HG03045 (cell line): Measurements from ENCODE around the gene SLC35F6.
"Not testable (repeated sequence)": the region's sequence is repeated elsewhere in the genome, so short reads cannot be mapped to it uniquely, and the experiment has no call there.

ENCODE experiments used
- ATAC-seq: cut with Tn5 transposase; IDR thresholded peaks from one replicate; pipeline ENCODE4 v1.9.1; 2021; ENCODE audit warnings: mild to moderate bottlenecking, moderate library complexity; ENCODE audit not compliant: unreplicated experiment

The SLC35F6 gene

GRCh38 chr2:26754972-26755670 lies 9.0 kb upstream of the SLC35F6 start:
- no peak for ATAC-seq

GRCh38 chr2:26756337-26756736 lies 7.7 kb upstream of the SLC35F6 start:
- no peak for ATAC-seq

- no peak for ATAC-seq
These were observed 6.0 kb upstream of the SLC35F6 start for GRCh38 chr2:26757873-26758789.

GRCh38 chr2:26758790-26759321 lies 5.2 kb upstream of the SLC35F6 start:
- ATAC-seq: no peak

- no peak for ATAC-seq
These were observed 4.2 kb upstream of the SLC35F6 start for GRCh38 chr2:26759845-26760244.

GRCh38 chr2:26760991-26761390 lies 3.1 kb upstream of the SLC35F6 start:
- ATAC-seq: not testable (repeated sequence)

GRCh38 chr2:26763019-26763418 lies 1.1 kb upstream of the SLC35F6 start:
- no peak for ATAC-seq

- ATAC-seq: no peak
These were observed 822 bp downstream of the SLC35F6 start for GRCh38 chr2:26764906-26765305.

GRCh38 chr2:26765475-26766200 lies 1.6 kb downstream of the SLC35F6 start:
- no peak for ATAC-seq

- no peak for ATAC-seq
These were observed 3.0 kb downstream of the SLC35F6 start for GRCh38 chr2:26767129-26767528.

- no peak for ATAC-seq
These were observed 3.9 kb downstream of the SLC35F6 start for GRCh38 chr2:26767894-26768487.

GRCh38 chr2:26768759-26769088 lies 4.6 kb downstream of the SLC35F6 start:
- ATAC-seq: no peak

- no peak for ATAC-seq
These were observed 5.1 kb downstream of the SLC35F6 start for GRCh38 chr2:26769089-26769761.

GRCh38 chr2:26770986-26771586 lies 7.0 kb downstream of the SLC35F6 start:
- no peak for ATAC-seq

GRCh38 chr2:26772064-26773001 lies 8.2 kb downstream of the SLC35F6 start:
- ATAC-seq: no peak

GRCh38 chr2:26776195-26776800 lies 12.2 kb downstream of the SLC35F6 start:
- no peak for ATAC-seq

GRCh38 chr2:26778098-26778497 lies 14.0 kb downstream of the SLC35F6 start:
- no peak for ATAC-seq

GRCh38 chr2:26778507-26778906 lies 14.4 kb downstream of the SLC35F6 start:
- ATAC-seq: no peak
